ENCODE measurements around the gene MN1.

MN1 gene

DNA sequence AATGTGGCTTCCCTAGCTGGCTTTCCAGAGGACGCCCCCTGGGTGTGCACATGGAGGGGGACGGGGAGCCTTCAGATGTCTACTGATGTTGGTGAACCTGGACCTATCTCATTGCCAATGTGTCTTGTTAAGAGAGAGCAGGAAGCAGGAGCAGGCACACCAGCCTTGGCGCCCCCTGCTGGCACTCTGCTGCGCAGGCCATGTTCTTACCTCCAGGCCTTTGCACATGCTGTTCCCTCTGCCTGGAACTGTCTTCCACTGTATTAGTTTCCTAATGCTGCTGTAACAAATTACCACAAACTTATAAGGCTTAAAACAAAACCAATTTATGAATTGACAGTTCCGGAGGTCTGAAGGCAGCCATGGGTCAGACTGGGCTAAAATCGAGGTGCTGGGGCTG lies 23.6 kb upstream of the MN1 start:
- DNase-seq: no peak

DNA sequence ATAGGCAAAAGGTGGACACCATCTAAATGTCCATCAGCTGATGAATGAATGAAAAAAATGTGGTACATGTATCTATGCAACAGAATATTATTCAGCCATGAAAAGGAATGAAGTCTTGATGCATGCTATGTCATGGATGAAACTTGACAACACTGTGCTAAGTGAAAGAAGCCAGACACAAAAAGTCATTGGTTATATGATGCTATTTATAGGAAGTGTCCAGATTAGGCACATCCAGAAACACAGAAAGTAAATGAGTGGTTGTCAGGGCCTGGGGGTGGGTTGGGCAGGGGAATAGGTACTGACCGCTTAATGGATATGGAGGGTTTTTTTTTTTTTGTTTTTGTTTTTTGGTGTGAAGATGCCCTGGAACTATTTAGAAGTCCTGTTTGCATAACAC lies 21.7 kb upstream of the MN1 start:
- DNase-seq: no peak

DNA sequence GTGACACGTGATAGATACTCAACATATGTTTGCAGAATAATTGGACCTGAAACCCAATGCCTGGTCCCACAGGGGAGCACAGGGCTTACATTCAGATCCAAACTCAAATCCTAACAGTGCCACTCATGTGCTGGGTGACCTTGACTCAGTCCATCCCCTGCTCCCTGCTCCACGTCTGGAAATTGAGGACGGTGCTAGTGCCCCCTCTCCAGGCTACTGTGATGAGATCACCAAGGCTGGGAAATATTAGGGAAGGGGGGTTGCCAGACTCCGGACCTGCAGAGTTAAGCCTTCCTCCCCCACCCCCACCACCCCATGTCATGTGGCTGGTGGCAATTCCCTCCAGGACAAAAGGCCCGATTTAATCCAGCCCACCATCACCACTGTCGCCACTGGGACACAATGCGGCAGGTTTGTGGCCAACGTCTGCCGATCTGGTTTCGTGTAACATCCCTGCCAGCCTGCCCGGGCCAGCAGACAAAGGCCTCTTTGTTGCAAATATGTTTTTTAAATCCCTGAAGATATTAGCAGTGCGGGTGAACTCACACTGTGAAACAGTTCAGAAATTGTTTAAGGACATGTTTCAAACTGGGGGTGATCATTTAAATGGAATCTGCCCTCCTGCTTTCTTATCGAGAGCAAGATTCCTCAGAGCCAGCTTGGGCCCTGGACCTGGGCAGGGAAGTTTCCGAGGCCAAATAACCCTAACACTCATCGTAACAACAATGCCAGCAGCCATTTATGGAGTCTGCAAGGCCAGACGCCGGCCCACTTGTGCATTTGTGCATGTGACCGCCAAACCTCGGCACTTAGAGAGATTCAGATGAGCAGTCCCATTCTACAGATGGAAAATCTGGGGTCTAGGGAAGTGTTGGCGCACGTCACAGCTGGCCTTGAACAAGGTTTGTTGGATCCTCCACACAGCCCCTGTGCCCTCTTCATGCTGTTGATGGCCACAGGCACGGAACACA lies 19.6 kb upstream of the MN1 start:
- DNase-seq: no peak

DNA sequence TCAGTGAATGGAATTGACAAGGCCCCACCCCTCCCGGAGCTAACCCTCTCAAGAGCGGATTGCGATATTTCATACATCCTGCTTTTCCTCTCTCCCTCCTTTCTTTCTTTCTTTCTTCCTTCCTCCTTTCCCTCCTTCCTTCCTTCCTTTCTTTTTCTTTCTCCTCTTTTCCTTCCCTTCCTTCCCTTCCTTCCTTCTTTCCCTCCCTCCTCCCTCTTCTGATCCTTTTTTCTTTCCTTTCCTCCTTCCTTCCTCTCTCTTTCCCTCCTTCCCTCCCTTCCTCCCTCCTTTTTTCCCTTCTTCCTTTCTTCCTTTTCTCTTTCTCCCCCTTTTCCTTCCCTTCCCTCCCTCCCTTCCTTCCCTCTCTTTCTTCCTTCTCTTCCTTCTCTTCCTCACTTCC lies 15.0 kb upstream of the MN1 start:
- DNase-seq: no peak

DNA sequence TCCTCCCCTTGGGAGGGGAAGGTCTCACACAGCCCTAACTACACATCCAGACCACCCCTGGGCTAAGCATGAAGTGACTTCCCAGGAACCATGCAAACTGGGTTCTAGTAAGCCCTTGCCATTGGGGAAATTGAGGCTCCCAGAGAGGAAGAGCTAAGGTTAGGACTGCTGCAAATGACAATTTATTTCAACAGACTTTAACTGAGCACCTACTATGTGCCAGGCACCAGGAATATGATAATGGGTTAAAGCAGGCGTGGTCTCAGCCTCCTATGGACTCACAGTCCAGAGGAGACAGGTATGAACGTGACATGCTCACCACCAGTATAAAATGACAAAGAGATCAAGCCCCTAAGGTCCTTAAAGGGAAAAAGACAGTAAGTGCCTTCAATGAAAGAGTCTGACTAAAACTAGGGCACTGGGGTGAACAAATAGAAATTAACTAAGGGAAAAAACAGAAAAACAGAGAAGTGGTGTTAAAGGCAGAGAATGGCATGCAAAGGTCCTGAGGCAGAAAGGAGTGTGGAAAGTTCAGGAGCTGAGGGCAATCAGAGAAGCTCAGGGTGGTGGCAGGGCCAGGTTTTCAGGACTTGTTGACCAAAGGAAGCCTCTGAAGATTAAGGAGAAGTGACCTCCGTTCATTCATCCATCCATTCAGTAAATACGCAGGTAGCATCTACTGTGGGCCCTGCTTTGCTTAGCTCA lies 14.4 kb upstream of the MN1 start:
- no peak for DNase-seq

DNA sequence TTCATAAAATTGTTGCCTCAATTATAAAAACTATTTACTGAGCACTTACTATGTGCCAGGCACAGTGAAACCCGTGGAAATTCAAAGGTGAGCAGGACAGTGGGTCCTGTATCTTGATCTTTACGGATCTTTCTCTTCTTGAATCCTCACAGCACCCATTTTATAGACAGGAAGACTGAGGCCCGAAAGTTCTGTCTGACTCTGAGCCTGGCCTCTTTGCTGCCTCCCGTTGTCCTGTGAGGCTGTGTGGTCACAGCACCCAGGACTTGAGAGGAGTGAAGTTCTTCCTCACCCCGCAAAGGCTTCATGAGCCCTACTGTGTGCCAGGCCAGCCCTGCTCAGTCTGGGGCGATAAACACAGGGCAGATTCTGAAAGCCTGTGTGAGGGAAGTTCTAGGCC lies 13.4 kb upstream of the MN1 start:
- no peak for DNase-seq

DNA sequence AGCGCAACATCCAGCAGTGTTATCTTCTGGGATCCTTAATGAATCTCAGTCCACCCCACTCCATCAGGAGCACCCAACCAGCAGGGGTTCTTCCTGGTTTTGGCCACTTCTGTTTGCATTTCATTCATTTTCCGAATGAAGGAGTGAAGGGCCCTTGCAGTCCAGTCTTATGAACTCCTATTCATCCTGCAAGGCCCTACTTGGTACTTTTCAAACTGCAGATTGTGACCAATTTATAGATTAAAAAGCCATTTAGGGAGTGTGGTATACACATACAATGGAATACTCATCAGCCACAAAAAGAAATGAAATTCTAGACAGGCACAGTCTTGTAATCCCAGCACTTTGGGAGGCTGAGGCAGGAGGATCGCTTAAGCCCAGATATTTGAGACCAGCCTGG lies 10.2 kb upstream of the MN1 start:
- DNase-seq: no peak

DNA sequence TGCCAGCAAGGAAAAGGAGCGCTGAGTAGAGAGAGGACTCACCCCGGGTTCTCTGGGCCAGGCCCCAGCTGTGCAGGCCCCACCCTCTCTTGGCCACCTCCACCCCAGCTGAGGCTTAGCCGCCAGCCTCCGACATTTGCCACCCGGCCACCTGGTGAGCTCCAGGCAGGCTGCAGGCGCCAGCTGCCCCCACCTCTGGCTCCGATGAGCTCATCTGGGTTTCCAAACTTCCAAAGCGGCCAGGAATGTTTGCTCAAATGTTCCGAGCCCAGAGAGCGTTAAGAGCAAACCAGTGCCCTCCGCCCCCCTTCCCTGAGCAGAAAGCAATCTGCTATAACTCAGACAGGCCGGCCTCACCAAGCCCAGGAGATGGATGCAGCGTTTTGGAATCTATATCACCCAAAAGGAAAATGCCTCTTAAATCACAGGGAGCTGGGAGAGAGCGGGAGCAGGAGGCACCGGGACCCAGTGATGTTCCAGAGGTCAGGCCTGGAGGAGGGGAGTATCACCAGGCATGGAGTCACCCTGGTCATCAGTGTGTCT lies 9.1 kb upstream of the MN1 start:
- peak; percentile 82 for DNase-seq

DNA sequence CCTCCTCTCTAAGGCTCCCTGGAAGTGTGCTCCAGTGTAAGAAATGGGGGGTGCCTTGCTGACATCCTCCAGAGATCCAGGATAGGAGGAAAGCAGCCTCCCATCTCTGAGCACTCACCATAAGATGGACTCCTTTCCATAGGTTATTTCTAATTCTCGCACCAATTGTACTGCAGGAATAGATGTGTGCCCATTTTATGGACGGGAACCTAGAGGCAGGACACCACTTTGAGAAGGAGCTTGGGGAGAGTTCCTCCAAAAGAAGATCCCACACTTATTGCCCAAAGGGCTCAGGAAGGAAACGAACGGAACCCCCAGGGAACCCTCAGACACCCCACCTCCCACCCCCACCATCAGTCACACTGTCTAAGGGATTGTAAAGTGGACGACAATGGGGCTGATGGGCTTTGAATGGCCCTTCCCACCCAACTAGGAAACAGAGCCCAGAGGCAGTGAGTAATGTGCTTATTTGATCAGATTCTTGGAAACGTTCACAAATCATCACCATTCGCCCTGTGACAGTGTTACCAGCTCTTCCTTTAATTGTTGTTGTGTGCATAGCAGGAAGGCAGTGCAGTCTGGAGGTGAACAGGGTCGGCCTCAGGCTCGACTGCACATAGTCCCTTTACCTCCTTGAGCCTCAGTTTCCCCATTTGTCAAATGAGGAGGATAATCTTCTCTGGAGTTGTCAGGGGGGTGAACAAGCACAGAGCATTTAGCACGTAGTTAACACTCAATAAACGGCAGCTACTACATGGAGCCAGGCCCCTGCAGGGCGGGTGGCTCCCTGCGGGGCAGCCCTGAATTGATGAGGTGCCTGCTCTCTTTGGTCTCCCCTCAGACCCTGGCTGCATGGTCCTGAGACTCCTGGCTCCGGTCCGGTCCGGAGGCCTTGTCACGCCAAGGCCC lies 8.4 kb upstream of the MN1 start:
- DNase-seq: no peak

DNA sequence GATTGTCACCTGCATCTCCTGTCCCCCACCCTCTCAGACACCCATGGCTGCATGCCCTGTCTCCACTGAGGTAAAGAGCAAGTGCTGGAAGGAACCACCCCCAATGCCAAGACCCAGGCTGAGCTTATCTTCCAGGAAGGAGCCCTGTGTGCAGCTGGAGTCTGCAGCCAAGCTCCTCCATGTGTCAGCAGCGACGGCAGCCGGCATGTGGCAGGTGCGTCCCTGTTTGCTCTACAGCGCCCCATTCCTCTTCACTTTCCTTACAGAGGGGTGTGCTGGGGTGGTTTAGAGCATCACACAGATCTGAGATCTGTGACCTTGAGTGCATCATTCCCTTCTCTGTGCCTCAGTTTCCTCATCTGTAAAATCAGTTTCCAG lies 7.7 kb upstream of the MN1 start:
- DNase-seq: no peak

DNA sequence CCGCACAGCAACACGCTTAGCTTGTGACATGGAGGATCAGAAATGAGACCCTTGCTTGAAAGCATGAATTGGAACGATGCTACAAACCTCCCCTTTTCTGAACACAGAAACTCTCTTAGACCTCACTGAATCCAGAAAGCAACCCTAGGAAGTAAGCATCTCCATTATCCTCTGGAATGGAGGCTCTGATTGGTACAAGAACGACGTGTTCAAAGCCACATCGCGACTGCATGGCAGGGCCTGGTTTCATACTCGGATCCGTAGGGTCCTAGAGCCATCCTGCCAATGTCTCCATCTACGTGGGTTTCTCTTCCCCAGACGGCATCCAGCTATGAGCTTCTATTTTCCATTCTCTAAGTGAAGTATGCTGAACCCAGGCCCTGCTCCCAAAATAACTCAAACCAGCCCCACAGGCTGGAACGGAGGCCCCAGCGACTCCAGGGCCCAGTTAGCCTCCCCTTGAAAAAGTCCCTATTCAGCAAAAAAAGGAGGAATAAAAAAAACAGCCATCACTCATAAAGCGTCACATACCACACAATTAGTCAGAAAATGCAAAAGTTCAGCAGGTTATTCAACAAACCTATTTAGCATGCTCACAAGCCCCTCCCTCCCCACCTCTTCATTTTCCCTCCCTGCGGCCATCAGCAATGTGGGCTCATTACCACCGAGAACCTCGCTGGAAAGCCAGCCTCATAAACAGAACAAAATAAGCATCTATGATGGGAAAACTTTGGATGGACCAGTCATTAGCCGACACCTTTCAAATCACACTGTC lies 7.1 kb upstream of the MN1 start:
- DNase-seq: no peak

DNA sequence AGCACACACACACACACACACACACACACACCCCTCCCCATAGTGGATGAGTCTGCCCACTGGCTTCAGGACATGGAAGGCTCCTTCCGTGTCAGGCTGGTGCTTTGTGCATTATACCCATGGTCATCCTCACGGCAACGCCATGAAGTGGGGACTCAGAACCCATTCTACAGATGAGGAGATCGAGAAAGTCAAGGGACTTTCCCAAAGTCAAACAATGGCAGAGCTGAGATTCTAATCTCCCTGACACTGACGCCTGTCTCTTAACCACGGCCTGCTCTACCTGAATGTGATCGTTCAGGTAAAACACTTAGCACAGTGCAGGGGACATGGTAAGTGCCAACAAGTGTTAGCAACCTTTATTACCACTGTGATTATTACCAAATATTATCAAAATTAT lies 4.3 kb upstream of the MN1 start:
- DNase-seq: no peak

DNA sequence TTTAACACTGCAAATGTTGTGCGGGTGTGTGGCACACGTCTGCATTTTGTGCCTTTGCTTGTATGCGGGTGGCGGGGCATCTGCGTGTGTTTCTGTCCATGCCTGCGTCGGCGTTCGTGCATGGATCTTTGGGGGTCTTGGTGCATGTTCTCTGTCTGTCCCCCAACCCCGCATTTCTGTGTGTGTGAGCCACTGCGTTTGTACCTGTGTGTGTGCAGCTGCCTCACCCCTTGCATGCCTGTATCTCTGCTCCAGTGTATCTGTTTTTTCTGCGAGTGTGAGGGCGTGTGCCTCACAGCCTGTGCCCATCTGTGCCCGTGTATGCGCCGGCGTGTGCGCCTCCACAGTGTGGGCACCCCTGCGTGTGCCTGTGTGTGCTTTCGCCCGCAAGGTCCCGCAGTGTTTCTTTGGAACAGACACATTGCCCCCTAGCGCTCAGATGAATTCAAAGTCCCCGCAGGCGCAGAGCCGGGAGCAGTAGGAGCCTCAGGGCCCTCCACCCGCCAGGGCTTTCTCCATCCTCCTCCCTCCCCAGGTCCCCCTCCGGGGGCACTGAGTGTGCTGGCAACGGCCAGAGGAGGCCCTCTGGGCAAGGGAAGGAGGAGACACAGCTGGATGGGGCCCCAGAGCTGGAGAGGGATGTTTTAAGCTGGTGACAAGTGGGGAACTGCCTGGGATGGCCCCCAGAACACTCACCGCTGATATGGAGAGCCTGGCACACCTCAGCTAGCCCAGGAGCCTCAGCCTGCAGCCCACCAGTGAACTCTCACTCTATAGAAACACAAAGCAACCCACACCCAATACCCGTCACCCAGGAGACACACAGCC lies 3.1 kb upstream of the MN1 start:
- peak; percentile 79 for DNase-seq

DNA sequence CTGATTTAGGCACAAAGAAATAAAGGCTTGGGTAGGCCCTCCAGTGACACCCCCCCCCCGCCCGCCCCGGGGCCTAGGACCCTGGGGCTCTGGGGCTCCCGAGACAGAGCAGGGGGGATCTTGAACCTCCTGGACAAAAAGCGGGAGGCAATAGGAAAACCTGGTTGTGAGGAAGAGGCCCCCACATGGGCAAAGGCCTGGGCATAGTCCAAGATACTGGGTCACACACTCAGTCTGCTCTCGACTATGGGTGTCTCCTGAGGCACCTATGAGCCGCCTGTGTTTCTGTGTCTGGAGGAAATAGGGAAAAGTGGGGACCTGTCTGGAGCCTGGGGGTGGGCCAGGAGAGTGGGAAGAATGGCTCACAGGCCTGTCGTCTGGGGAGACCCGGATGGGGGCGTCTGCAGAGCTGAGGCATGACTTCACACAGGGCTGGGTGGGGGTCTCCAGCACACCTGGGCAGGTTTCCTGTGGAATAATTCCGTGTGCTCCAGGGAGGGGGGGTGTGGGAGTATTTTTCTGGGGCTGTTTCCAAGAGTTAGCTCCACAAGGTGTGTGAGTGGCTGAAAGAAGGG lies 2.4 kb upstream of the MN1 start:
- DNase-seq: no peak

DNA sequence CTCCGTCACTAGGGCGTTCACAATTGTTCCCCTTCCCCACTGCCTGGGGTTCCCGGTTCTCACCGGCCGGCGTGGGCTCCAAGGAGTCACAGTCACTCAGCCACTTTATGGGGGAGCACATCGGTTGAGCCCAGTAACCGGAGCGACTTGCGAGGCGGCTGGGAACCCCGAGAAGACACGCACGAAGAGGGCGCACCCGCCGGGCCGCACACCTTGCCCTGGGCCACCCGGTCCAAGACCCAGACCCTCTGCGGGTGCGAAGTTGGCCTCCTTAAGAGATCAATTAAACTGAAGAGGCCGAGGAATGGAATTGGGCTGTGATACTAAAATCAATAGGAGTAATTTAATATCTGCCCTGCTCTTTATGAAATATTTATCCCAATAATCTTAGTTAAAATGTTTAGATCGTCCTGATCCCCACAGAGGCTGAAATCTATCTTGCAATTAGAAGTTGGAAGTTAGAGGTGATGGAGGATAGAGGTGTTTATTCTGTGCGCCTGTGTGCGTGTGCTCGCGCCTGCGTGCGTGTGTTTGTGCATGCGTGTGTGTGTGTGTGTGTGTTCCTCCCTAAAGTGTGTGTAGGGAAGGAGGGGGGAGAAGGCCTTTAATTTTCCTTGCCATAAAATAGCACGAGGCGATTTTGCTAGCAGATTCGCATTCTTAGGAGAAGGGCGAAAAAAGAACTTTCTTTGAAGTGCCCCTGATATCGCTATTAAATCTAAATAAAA lies 954 bp upstream of the MN1 start:
- no peak for DNase-seq

DNA sequence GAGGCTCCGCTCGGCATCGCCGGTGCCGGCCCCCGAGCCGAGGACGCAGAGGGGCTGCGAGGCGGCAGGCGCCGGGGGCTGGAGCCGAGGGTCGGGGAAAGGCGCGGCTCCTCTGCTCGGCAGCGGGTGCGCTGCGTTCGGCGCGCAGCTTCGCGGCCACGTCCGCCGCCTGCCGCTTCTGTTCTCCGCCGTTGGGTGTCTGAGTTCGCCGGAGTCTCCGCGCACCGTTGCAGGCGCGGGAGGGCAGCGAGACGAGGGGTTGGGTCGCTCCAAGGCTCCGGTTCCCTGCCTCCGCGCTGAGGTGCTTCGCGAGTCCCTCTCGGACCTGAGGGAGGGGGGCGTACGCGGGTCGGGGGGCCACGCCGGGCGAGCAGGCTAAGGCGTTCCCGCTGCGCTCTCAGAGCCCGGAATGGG lies 347 bp downstream of the MN1 start:
- DNase-seq: peak; percentile 70

DNA sequence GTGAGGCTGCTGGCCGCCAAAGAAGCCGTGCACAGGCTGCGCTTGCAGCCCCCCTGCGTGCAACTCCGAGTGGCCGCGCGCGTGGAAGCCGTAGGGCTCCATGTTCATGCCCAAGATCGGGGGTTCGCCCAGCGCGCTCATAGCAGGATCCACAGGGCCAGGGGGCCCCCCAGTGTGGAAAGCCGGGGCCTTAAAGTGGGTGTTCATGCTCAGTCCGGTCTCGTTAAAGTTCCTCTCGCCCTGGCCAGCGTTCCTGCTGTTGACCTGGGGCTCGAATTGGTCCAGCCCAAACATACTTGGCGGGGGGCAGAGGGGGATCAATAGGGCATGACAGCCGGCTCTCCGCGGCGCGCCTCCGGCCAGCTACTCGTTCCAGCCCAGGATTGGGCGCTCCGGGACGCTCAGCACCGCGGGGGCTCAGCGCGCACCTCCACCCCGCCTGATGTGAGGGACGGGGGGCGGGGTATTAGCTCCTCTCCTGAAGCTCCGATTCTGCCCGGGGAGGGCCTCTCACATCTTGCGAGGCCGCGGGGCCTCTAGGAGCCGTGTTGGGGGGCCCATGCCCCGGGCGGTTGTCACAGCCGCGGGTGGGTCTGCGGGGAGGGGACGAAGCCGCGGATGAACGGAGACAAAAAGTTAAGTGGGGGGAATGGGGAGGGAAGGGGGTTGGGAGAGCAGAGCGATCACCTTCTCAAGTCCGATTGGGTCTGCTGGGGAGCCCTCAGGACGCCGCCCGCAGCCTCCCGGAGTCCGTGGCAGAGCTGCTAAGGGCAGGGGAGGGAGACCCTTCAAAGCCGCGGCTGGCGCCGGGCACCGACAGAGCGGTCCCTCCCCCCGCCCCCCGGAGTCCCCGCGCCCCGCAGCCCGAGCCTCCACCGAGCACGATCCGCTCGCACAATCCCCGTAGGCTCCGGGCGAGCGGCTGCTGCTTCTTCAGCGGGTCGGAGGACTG lies 1.0 kb downstream of the MN1 start:
- peak; percentile 68 for DNase-seq

DNA sequence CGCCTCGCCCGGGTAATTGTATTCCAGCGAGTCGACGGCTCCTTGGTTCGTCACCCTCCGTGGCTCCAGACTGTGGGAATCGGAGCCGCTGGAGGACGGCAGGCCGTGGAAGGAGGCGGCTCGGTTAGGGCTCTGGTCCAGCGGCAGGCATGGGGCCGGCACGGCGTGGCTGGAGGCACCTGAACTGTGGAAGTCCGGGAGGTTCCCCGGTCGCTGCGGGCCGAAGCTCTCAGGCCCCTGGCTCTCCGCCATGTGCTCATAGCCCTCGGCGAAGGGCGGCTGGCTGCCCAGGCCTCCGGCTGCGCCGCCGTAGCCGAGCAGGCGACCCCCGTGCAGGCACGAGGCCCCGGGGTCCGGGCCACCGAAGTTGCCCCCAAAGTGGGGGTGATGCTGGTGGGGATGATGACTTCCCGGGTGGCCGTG lies 1.7 kb downstream of the MN1 start:
- peak; percentile 57 for DNase-seq
